ENCODE results near the gene IQSEC3.

DNA sequence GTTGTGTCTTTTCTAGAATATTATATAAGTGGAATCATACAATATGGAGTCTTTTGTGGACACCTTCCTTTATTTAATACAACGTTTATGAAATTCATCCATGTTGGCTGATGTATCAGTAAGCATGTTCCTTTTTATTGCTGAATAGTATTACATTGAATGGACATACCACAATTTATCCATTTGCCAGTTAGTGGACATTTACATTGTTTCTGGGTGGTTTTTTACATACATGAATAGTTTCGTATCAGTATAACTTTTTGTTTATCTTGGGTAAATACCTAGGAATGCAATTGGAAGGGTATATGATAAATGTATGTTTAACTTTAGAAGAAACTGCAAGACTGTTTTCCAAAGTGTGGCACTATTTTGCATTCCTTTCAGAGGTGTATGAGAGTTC, 23.1 kb downstream of the IQSEC3 start:
- no peak for TF ChIP-seq CTCF (IDR thresholded peaks at IDR 0.05; ENCODE audit: poor library complexity, severe bottlenecking)
- no peak for TF ChIP-seq EP300 (conservative IDR thresholded peaks at IDR 0.05; ENCODE audit: poor library complexity, severe bottlenecking)
- TF ChIP-seq EZH2 (IDR thresholded peaks at IDR 0.05; ENCODE audit: borderline replicate concordance, insufficient read depth, low read length, poor library complexity, severe bottlenecking): no peak
- TF ChIP-seq RAD21 (conservative IDR thresholded peaks at IDR 0.05): no peak

Measured in neural cell (in vitro differentiated cells).